OCI-LY7 (cell line): ENCODE data around the gene GSDME.

Experiments used
- EZH2phosphoT487 ChIP-seq: fragments of 200-600 bp; sonication (generic); IDR thresholded peaks from 2 replicates; pipeline ENCODE4 v1.6.1; 2018; ENCODE audit warnings: low read depth, borderline replicate concordance, mild to moderate bottlenecking, mixed run types, antibody characterized with exemption, low read length, moderate library complexity, mixed read lengths
- TF ChIP-seq, protein P1 (sequence below): fragments of 200-600 bp; sonication (generic); conservative IDR thresholded peaks from 2 replicates; pipeline ENCODE4 v1.5.1; 2014; ENCODE audit warnings: mild to moderate bottlenecking, antibody characterized with exemption, low read length, moderate library complexity, mixed read lengths

DNA sequence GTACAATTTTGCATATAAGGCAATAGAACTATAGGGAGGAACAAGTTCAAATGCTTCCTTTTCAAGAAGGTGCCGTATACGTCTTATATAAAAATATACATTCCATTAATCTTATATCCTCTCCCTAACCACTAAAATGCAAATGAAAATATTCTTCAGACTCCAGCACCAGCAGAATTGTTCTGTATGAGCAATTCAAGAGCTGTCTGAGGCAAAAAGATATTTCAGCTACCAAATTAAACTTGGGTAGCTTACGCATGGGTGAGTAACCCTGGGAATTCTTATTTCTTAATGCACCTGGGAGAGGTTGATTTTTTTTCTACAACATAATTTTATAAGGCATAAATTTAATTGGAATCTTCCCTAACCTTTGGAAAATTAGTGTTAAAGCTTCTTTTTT, 42.2 kb upstream of the GSDME start:
- TF ChIP-seq, protein P1, sequence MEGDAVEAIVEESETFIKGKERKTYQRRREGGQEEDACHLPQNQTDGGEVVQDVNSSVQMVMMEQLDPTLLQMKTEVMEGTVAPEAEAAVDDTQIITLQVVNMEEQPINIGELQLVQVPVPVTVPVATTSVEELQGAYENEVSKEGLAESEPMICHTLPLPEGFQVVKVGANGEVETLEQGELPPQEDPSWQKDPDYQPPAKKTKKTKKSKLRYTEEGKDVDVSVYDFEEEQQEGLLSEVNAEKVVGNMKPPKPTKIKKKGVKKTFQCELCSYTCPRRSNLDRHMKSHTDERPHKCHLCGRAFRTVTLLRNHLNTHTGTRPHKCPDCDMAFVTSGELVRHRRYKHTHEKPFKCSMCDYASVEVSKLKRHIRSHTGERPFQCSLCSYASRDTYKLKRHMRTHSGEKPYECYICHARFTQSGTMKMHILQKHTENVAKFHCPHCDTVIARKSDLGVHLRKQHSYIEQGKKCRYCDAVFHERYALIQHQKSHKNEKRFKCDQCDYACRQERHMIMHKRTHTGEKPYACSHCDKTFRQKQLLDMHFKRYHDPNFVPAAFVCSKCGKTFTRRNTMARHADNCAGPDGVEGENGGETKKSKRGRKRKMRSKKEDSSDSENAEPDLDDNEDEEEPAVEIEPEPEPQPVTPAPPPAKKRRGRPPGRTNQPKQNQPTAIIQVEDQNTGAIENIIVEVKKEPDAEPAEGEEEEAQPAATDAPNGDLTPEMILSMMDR = no peak
- no peak for TF ChIP-seq EZH2phosphoT487
